ENCODE results near the gene ULK4. TPM values are rescaled to one million over a fixed set of nuclear protein-coding genes. Genes with fewer than 3 reads are reported as not detected.

Gene ULK4
- total and polyA plus RNA-seq, 2 of the 8 experiments (the other 6 are each of a cell fraction or from before 2014, with no cell fraction given) = 3.0 to 10.8 TPM

- TF ChIP-seq CHD7 (IDR thresholded peaks at IDR 0.05; ENCODE audit: insufficient replicate concordance, low read length) (no peak), RAD21 (IDR thresholded peaks at IDR 0.05 in 1 of 2, conservative IDR thresholded peaks at IDR 0.05 in 1 of 2; ENCODE audit: low read depth in 2 of 2, low read length in 2 of 2) (no peak), SIN3A (conservative IDR thresholded peaks at IDR 0.05 in 1 of 2, IDR thresholded peaks at IDR 0.05 in 1 of 2; ENCODE audit: low read depth in 1 of 2, low read length in 2 of 2) (no peak)
Observed at GRCh38 chr3:41521010-41521655, 440.8 kb downstream of the ULK4 start (continued).

Measured in H1 (cell line).